Stomach (tissue), 4 donors: ENCODE data around the gene EEF1A2.

Experiments
- CTCF ChIP-seq, 7 experiments: fragments of 450-650 bp in 4 of 7; fragments of 200-600 bp in 3 of 7; sonication (generic) in 3 of 7; IDR thresholded peaks; one replicate each; pipeline ENCODE4 v1.5.1; 2016 to 2019; ENCODE audit warnings: antibody characterized with exemption in 7 of 7, control low read depth in 2 of 7, mild to moderate bottlenecking in 1 of 7
- POLR2A ChIP-seq, 4 donors: fragments of 450-650 bp; IDR thresholded peaks; one replicate each; pipeline ENCODE4 v1.6.1; 2016; ENCODE audit warnings: antibody characterized with exemption in 4 of 4, control low read depth in 2 of 4, mild to moderate bottlenecking in 1 of 4, moderate library complexity in 1 of 4
- POLR2AphosphoS5 ChIP-seq, 3 donors: sonication (generic); formaldehyde crosslinking; IDR thresholded peaks; one replicate each; pipeline ENCODE4 v1.6.1; 2016; ENCODE audit warnings: antibody characterized with exemption in 3 of 3

DNA sequence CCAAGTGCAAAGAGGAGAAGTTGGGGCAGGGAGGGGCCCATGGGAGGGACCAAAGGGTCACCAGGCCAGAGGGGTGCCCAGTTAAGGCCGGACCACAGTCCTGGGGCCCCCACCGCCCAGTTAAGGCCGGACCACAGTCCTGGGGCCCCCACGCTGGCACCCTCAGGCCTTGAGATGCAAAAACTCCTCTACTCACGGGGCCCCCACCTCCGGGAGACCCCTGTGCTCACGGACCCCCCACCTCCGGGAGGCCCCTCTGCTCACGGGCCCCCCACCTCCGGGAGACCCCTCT, 43.4 kb downstream of the EEF1A2 start:
- TF ChIP-seq POLR2A (IDR thresholded peaks at IDR 0.05) = no peak
- no peak for TF ChIP-seq CTCF (IDR thresholded peaks at IDR 0.05)
- no peak for TF ChIP-seq POLR2AphosphoS5 (IDR thresholded peaks at IDR 0.05)
